A549 (cell line): ENCODE data around the gene MACF1. TPM values are rescaled to one million over a fixed set of nuclear protein-coding genes. Genes with fewer than 3 reads are reported as not detected.

Experiments used
- ATAC-seq, 2 experiments: fragments of 200-7000 bp in 1 of 2; fragments of >200 bp in 1 of 2; cut with Nextera tagmentation in 1 of 2; cut with Tn5 transposase in 1 of 2; 3 replicates each; pipeline versions ENCODE4 v1.8.0 to v1.9.1; 2018 to 2020; ENCODE audit warnings: mild to moderate bottlenecking in 1 of 2, moderate library complexity in 1 of 2
- CTCF ChIA-PET: fragments of 300-600 bp; sonication (Branson Sonifier 250); formaldehyde crosslinking; extraction: SDS; loops from one replicate; lab custom pipeline; 2021; ENCODE audit warnings: antibody characterized with exemption, inconsistent platforms; lab: Yijun Ruan, JAX
- POLR2A ChIA-PET: fragments of 350-600 bp; formaldehyde crosslinking; extraction: SDS; loops from one replicate; lab custom pipeline; 2021; ENCODE audit warnings: antibody characterized with exemption, inconsistent platforms; lab: Yijun Ruan, JAX
- DNase-seq, 2 experiments: peaks; one replicate each; pipeline versions ENCODE4 v3.0.0 to v3.0.0-alpha.2; 2011 to 2016; ENCODE audit warnings: low read depth in 1 of 2, low spot score in 1 of 2
- FAIRE-seq: peaks from 2 replicates; lab custom pipeline; 2011; peaks lifted over from hg19 to GRCh38; lab: Jason Lieb, UNC
- H3K27ac ChIP-seq, 2 experiments: fragments of >200 bp; sonication (Bioruptor Twin); formaldehyde crosslinking; 3 replicates each; pipeline ENCODE4 v1.5.1; 2016 to 2017
- H3K4me1 ChIP-seq: fragments of >200 bp; sonication (Bioruptor Twin); formaldehyde crosslinking; 3 replicates; pipeline ENCODE4 v1.6.1; 2016
- H3K4me2 ChIP-seq: fragments of >200 bp; sonication (Bioruptor Twin); formaldehyde crosslinking; 3 replicates; pipeline ENCODE4 v1.6.1; 2016
- H3K4me3 ChIP-seq: fragments of >200 bp; sonication (Bioruptor Twin); formaldehyde crosslinking; 3 replicates; pipeline ENCODE4 v1.5.1; 2016
- H3K9me3 ChIP-seq: fragments of >200 bp; sonication (Bioruptor Twin); formaldehyde crosslinking; 3 replicates; pipeline ENCODE4 v1.6.1; 2016
- CBX2 ChIP-seq: fragments of 200-600 bp; sonication (generic); IDR thresholded peaks from 2 replicates; pipeline ENCODE4 v1.6.1; 2016; ENCODE audit warnings: low read depth, mild to moderate bottlenecking, borderline replicate concordance
- CBX8 ChIP-seq: fragments of 200-600 bp; sonication (generic); IDR thresholded peaks from 2 replicates; pipeline ENCODE4 v1.6.1; 2016
- CEBPB ChIP-seq, 2 experiments: fragments of >200 bp in 1 of 2; sonication (Bioruptor Twin) in 1 of 2; formaldehyde crosslinking in 1 of 2; IDR thresholded peaks; 2 replicates each; pipeline ENCODE4 v1.6.1; 2012 to 2016
- EHMT2 ChIP-seq: fragments of 200-600 bp; sonication (generic); IDR thresholded peaks from 2 replicates; pipeline ENCODE4 v1.6.1; 2016; ENCODE audit warnings: antibody characterized with exemption, low read depth, mild to moderate bottlenecking, moderate library complexity
- EP300 ChIP-seq, 2 experiments: fragments of >200 bp; sonication (Bioruptor Twin); formaldehyde crosslinking; IDR thresholded peaks; 2 replicates in 1 of 2; 3 replicates in 1 of 2; pipeline ENCODE4 v1.6.1; 2016 to 2017
- ESRRA ChIP-seq: fragments of 150-350 bp; IDR thresholded peaks from 2 replicates; pipeline ENCODE4 v1.6.1; 2014; ENCODE audit warnings: mild to moderate bottlenecking, low read length, borderline replicate concordance
- HEYL ChIP-seq: fragments of 250-450 bp; sonication (Bioruptor Pico); IDR thresholded peaks from 2 replicates; pipeline ENCODE4 v1.8.0; 2021; ENCODE audit warnings: mild to moderate bottlenecking, moderate library complexity
- HOXB13 ChIP-seq: fragments of 250-450 bp; sonication (Bioruptor Pico); IDR thresholded peaks from 2 replicates; pipeline ENCODE4 v1.5.0; 2020; ENCODE audit warnings: low read depth, mild to moderate bottlenecking, moderate library complexity
- HOXB5 ChIP-seq: fragments of 250-450 bp; sonication (Bioruptor Pico); IDR thresholded peaks from 2 replicates; pipeline ENCODE4 v1.5.0; 2020; ENCODE audit warnings: mild to moderate bottlenecking, moderate library complexity
- JUN ChIP-seq, 2 experiments: fragments of >200 bp; sonication (Bioruptor Twin); formaldehyde crosslinking; IDR thresholded peaks; 2 replicates in 1 of 2; 3 replicates in 1 of 2; pipeline ENCODE4 v1.6.1; 2016 to 2017
- KDM5A ChIP-seq: fragments of 200-600 bp; sonication (generic); IDR thresholded peaks from 2 replicates; pipeline ENCODE4 v1.6.1; 2016; ENCODE audit warnings: antibody characterized with exemption, mild to moderate bottlenecking
- MAFK ChIP-seq: fragments of 450-650 bp; IDR thresholded peaks from 2 replicates; pipeline ENCODE4 v1.6.1; 2014; ENCODE audit not compliant: partially characterized antibody
- RARB ChIP-seq: fragments of 250-450 bp; sonication (Bioruptor Pico); IDR thresholded peaks from 2 replicates; pipeline ENCODE4 v1.8.0; 2021; ENCODE audit warnings: mild to moderate bottlenecking, moderate library complexity
- RCOR1 ChIP-seq: fragments of 150-350 bp; IDR thresholded peaks from 2 replicates; pipeline ENCODE4 v1.6.1; 2014; ENCODE audit warnings: antibody characterized with exemption, low read length, low read depth
- RNF2 ChIP-seq: fragments of 200-600 bp; sonication (generic); IDR thresholded peaks from 2 replicates; pipeline ENCODE4 v1.6.1; 2016; ENCODE audit warnings: low read depth, mild to moderate bottlenecking, antibody characterized with exemption, moderate library complexity, borderline replicate concordance
- TFCP2L1 ChIP-seq: fragments of 250-450 bp; sonication (Bioruptor Pico); IDR thresholded peaks from 2 replicates; pipeline ENCODE4 v1.5.0; 2021; ENCODE audit warnings: mild to moderate bottlenecking
- ZSCAN20 ChIP-seq: fragments of 250-450 bp; sonication (Bioruptor Pico); IDR thresholded peaks from 2 replicates; pipeline ENCODE4 v1.8.0; 2022; ENCODE audit warnings: mild to moderate bottlenecking, moderate library complexity
- WGBS: methylation state at CpG from one replicate; pipeline ENCODE4 v1.1.6; 2017; ENCODE audit errors: missing lambda C conversion rate; 5-methylcytosine and 5-hydroxymethylcytosine counted together
- polyA plus RNA-seq, 4 experiments: library from polyadenylated mRNA; depleted of rRNA in 3 of 4; stranded (reverse); fragments of >200 nt; fragmentation: RNase III in 1 of 4; extraction: RNeasy Plus Mini Kit Qiagen cat#74134 plus additional on column Dnase treatment in 1 of 4; gene quantifications; 2 replicates in 3 of 4; 3 replicates in 1 of 4; pipeline ENCODE4 v1.2.3, GENCODE V29; 2011 to 2017
- TF ChIP-seq, protein P1 (sequence below): fragments of >200 bp; sonication (Bioruptor Twin); formaldehyde crosslinking; IDR thresholded peaks from 3 replicates; pipeline ENCODE4 v1.6.1; 2016
- TF ChIP-seq, protein P2 (sequence below): IDR thresholded peaks from 2 replicates; pipeline ENCODE4 v1.6.1; 2012; ENCODE audit warnings: low read depth, borderline replicate concordance
- TF ChIP-seq, protein P3 (sequence below): fragments of >200 bp; sonication (Bioruptor Twin); formaldehyde crosslinking; IDR thresholded peaks from 2 replicates; pipeline ENCODE4 v1.6.1; 2016
- TF ChIP-seq, protein P4 (sequence below): fragments of 450-650 bp; IDR thresholded peaks from 2 replicates; pipeline ENCODE4 v1.6.1; 2014; ENCODE audit warnings: antibody characterized with exemption
- TF ChIP-seq, protein P5 (sequence below): fragments of 200-600 bp; sonication (generic); IDR thresholded peaks from 2 replicates; pipeline ENCODE4 v1.6.1; 2016; ENCODE audit warnings: antibody characterized with exemption, mild to moderate bottlenecking, moderate library complexity
- TF ChIP-seq, protein P6 (sequence below): IDR thresholded peaks from 2 replicates; pipeline ENCODE4 v1.6.1; 2012
- TF ChIP-seq, protein P7 (sequence below): fragments of 250-450 bp; sonication (Bioruptor Pico); IDR thresholded peaks from 2 replicates; pipeline ENCODE4 v1.5.0; 2021; ENCODE audit warnings: mild to moderate bottlenecking, moderate library complexity, borderline replicate concordance

The MACF1 gene
- polyA plus RNA-seq, 2 of the 4 experiments (the other 2 are of a cell fraction): 45.7 to 64.2 TPM

DNA sequence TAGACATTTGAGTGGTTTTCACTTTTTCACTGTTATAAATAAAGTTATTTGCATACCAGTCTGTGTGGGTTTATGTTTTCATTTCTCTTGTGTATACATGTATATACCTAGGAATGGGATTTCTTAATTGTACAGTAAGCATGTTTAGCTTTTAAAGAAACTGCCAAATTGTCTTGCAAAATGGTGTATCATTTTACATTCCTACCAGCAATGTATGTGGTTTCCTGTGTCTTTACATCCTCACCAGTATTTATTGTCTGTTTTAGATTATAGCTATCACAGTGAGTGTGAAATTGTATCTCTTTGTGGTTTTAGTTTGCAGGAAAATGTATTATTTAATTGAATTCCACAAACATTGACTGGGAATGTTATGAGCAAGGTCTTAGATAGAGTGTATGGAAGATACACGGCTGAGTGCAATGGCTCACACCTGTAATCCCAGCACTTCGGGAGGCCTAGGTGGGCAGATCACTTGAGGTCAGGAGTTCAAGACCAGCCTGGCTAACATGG, 57.3 kb downstream of the MACF1 start:
- Histone ChIP-seq H3K4me1 (no peaks in the 10 kb centered on the region), H3K4me2 (no peak overlapping the region), H3K9me3 (no peaks in the 10 kb centered on the region), H3K27ac (no peak overlapping the region)
- DNase-seq (no peak), FAIRE-seq (no peak)
- 90% methylated on average over 2 of the region's 2 CpGs for WGBS
- TF ChIP-seq, protein P1, sequence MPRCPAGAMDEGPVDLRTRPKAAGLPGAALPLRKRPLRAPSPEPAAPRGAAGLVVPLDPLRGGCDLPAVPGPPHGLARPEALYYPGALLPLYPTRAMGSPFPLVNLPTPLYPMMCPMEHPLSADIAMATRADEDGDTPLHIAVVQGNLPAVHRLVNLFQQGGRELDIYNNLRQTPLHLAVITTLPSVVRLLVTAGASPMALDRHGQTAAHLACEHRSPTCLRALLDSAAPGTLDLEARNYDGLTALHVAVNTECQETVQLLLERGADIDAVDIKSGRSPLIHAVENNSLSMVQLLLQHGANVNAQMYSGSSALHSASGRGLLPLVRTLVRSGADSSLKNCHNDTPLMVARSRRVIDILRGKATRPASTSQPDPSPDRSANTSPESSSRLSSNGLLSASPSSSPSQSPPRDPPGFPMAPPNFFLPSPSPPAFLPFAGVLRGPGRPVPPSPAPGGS: no peak
- TF ChIP-seq JUN (IDR thresholded peaks at IDR 0.05): no peak
- TF ChIP-seq, protein P2, sequence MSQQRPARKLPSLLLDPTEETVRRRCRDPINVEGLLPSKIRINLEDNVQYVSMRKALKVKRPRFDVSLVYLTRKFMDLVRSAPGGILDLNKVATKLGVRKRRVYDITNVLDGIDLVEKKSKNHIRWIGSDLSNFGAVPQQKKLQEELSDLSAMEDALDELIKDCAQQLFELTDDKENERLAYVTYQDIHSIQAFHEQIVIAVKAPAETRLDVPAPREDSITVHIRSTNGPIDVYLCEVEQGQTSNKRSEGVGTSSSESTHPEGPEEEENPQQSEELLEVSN: no peak
- no peak for TF ChIP-seq ESRRA
- TF ChIP-seq EP300 (IDR thresholded peaks at IDR 0.05): no peak
- TF ChIP-seq KDM5A: no peak
- TF ChIP-seq RNF2: no peak
- no peak for TF ChIP-seq RCOR1
- TF ChIP-seq EHMT2: no peak
- TF ChIP-seq CEBPB (IDR thresholded peaks at IDR 0.05): no peak
- TF ChIP-seq HEYL (CRISPR knock-in tag): no peak
- TF ChIP-seq, protein P3, sequence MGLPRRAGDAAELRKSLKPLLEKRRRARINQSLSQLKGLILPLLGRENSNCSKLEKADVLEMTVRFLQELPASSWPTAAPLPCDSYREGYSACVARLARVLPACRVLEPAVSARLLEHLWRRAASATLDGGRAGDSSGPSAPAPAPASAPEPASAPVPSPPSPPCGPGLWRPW: no peak
- no peak for TF ChIP-seq CBX8
- no peak for TF ChIP-seq ZSCAN20 (CRISPR knock-in tag)
- no peak for TF ChIP-seq HOXB13 (CRISPR knock-in tag)
- TF ChIP-seq, protein P4, sequence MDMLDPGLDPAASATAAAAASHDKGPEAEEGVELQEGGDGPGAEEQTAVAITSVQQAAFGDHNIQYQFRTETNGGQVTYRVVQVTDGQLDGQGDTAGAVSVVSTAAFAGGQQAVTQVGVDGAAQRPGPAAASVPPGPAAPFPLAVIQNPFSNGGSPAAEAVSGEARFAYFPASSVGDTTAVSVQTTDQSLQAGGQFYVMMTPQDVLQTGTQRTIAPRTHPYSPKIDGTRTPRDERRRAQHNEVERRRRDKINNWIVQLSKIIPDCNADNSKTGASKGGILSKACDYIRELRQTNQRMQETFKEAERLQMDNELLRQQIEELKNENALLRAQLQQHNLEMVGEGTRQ: no peak
- TF ChIP-seq TFCP2L1: no peak
- no peak for TF ChIP-seq CBX2
- TF ChIP-seq, all 56 proteins: peak for 0
- no peak overlapping the region for H3K4me3 ChIP-seq
- CTCF ChIA-PET: interaction anchor here (0.7 to 7.5 kb wide), 6 partner anchors 16 to 169 kb away, joined by 3 to 95 read pairs (median 3); no protein-coding TSS in a partner anchor
- POLR2A ChIA-PET: no interaction called here
- no peak for ATAC-seq

DNA sequence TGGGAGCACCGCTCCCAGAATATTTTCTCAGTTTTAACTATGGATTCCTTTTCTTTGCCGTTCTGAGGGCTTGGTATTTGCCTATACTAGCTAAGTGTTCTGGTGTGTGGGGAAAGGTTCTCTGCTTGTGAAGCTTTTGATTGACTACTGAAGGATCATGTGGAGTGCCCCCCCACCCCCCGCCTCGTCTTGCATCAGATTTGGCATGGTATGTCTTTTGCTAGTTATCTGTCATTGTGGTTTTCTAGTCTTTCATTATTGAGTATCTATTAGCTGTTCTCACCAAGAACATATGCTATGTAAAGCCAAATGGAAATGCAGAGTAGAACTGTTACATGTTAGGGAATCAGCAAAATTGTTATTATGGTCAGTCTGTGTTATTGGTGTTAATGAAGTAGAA, 58.3 kb downstream of the MACF1 start:
- Histone ChIP-seq H3K4me3 (no peak overlapping the region), H3K4me2 (no peak overlapping the region), H3K9me3 (no peaks in the 10 kb centered on the region), H3K4me1 (no peaks in the 10 kb centered on the region), H3K27ac (no peak overlapping the region)
- ATAC-seq: no peak
- FAIRE-seq: no peak
- WGBS: 95% methylated on average over 4 of the region's 4 CpGs
- no peak for DNase-seq
- POLR2A ChIA-PET: no interaction called here
- TF ChIP-seq, protein P5, sequence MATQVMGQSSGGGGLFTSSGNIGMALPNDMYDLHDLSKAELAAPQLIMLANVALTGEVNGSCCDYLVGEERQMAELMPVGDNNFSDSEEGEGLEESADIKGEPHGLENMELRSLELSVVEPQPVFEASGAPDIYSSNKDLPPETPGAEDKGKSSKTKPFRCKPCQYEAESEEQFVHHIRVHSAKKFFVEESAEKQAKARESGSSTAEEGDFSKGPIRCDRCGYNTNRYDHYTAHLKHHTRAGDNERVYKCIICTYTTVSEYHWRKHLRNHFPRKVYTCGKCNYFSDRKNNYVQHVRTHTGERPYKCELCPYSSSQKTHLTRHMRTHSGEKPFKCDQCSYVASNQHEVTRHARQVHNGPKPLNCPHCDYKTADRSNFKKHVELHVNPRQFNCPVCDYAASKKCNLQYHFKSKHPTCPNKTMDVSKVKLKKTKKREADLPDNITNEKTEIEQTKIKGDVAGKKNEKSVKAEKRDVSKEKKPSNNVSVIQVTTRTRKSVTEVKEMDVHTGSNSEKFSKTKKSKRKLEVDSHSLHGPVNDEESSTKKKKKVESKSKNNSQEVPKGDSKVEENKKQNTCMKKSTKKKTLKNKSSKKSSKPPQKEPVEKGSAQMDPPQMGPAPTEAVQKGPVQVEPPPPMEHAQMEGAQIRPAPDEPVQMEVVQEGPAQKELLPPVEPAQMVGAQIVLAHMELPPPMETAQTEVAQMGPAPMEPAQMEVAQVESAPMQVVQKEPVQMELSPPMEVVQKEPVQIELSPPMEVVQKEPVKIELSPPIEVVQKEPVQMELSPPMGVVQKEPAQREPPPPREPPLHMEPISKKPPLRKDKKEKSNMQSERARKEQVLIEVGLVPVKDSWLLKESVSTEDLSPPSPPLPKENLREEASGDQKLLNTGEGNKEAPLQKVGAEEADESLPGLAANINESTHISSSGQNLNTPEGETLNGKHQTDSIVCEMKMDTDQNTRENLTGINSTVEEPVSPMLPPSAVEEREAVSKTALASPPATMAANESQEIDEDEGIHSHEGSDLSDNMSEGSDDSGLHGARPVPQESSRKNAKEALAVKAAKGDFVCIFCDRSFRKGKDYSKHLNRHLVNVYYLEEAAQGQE: no peak
- TF ChIP-seq ZSCAN20 (CRISPR knock-in tag): no peak
- no peak for TF ChIP-seq MAFK
- TF ChIP-seq, protein P1: no peak
- TF ChIP-seq, protein P6, sequence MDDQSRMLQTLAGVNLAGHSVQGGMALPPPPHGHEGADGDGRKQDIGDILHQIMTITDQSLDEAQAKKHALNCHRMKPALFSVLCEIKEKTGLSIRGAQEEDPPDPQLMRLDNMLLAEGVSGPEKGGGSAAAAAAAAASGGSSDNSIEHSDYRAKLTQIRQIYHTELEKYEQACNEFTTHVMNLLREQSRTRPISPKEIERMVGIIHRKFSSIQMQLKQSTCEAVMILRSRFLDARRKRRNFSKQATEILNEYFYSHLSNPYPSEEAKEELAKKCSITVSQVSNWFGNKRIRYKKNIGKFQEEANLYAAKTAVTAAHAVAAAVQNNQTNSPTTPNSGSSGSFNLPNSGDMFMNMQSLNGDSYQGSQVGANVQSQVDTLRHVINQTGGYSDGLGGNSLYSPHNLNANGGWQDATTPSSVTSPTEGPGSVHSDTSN: no peak
- no peak for TF ChIP-seq HOXB5 (CRISPR knock-in tag)
- TF ChIP-seq RARB (CRISPR knock-in tag): no peak
- TF ChIP-seq, protein P7, sequence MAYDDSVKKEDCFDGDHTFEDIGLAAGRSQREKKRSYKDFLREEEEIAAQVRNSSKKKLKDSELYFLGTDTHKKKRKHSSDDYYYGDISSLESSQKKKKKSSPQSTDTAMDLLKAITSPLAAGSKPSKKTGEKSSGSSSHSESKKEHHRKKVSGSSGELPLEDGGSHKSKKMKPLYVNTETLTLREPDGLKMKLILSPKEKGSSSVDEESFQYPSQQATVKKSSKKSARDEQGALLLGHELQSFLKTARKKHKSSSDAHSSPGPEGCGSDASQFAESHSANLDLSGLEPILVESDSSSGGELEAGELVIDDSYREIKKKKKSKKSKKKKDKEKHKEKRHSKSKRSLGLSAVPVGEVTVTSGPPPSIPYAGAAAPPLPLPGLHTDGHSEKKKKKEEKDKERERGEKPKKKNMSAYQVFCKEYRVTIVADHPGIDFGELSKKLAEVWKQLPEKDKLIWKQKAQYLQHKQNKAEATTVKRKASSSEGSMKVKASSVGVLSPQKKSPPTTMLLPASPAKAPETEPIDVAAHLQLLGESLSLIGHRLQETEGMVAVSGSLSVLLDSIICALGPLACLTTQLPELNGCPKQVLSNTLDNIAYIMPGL (CRISPR knock-in tag): no peak
- CTCF ChIA-PET: interaction anchor here (0.7 to 7.5 kb wide), 5 partner anchors 70 to 170 kb away, joined by 3 to 95 read pairs (median 3); no protein-coding TSS in a partner anchor
